H1 (cell line): ENCODE results near the gene HLX. TPM values are rescaled to one million over a fixed set of nuclear protein-coding genes. Genes with fewer than 3 reads are reported as not detected.
A peak's percentile ranks its signal among the peaks of the same experiment; 100 is the strongest.

Experiments
- CTCF ChIA-PET: fragments of 300-600 bp; sonication (Branson Sonifier 250); formaldehyde crosslinking; loops from one replicate; lab custom pipeline; 2021; ENCODE audit not compliant: partially characterized antibody; lab: Charles Lee
- POLR2A ChIA-PET: fragments of 300-600 bp; sonication (Branson Sonifier 250); formaldehyde crosslinking; loops from one replicate; lab custom pipeline; 2021; ENCODE audit warnings: inconsistent platforms; ENCODE audit not compliant: partially characterized antibody; lab: Charles Lee
- DNase-seq, 2 experiments: peaks; one replicate each; pipeline versions ENCODE4 v3.0.0 to v3.0.0-alpha.2; 2010 to 2022; ENCODE audit warnings: low spot score in 2 of 2, low read depth in 1 of 2, mixed read lengths in 1 of 2
- FAIRE-seq: peaks from 2 replicates; lab custom pipeline; 2011; peaks lifted over from hg19 to GRCh38; lab: Jason Lieb, UNC
- H2AFZ ChIP-seq: 2 replicates; pipeline ENCODE4 v1.8.1; 2012; ENCODE audit warnings: low read length, inconsistent platforms
- H2AK5ac ChIP-seq: 2 replicates; pipeline ENCODE4 v1.6.1; 2013; ENCODE audit warnings: low read depth, low read length
- H2BK120ac ChIP-seq: replicated peaks from 2 replicates; pipeline ENCODE3; 2013; ENCODE audit warnings: low read depth, low read length, inconsistent platforms
- H2BK12ac ChIP-seq: 2 replicates; pipeline ENCODE4 v1.6.1; 2013; ENCODE audit warnings: low read depth, low read length
- H2BK15ac ChIP-seq: 2 replicates; pipeline ENCODE4 v1.6.1; 2013; ENCODE audit warnings: low read length
- H2BK20ac ChIP-seq: 2 replicates; pipeline ENCODE4 v1.6.1; 2013; ENCODE audit warnings: low read length
- H2BK5ac ChIP-seq: 2 replicates; pipeline ENCODE4 v1.6.1; 2013; ENCODE audit warnings: low read depth, low read length
- H3K14ac ChIP-seq: 2 replicates; pipeline ENCODE4 v1.6.1; 2013; ENCODE audit warnings: inconsistent platforms; ENCODE audit not compliant: insufficient read length
- H3K18ac ChIP-seq: 2 replicates; pipeline ENCODE4 v1.6.1; 2013; ENCODE audit warnings: low read length; ENCODE audit errors: extremely low read depth
- H3K23ac ChIP-seq: 2 replicates; pipeline ENCODE4 v1.6.1; 2013; ENCODE audit warnings: inconsistent platforms; ENCODE audit not compliant: insufficient read length
- H3K23me2 ChIP-seq: 2 replicates; pipeline ENCODE4 v1.6.1; 2013; ENCODE audit warnings: low read depth, low read length
- H3K27ac ChIP-seq: 2 replicates; pipeline ENCODE4 v1.6.1; 2011; ENCODE audit warnings: low read depth, low read length, inconsistent platforms
- H3K27me3 ChIP-seq, 4 experiments: replicated peaks in 1 of 4; 1 replicate in 1 of 4; 2 replicates in 3 of 4; pipeline versions ENCODE4 v1.6.1 to v1.8.1; 2011 to 2013; ENCODE audit warnings: low read length in 3 of 4, mild to moderate bottlenecking in 3 of 4, inconsistent platforms in 2 of 4, mixed read lengths in 2 of 4, moderate library complexity in 1 of 4; ENCODE audit not compliant: control insufficient read depth in 3 of 4, insufficient read depth in 3 of 4; ENCODE audit errors: extremely low read depth in 1 of 4
- H3K36me3 ChIP-seq, 4 experiments: 2 replicates each; pipeline versions ENCODE4 v1.6.1 to v1.8.1; 2011 to 2013; ENCODE audit warnings: mild to moderate bottlenecking in 4 of 4, low read length in 3 of 4, moderate library complexity in 2 of 4, control low read depth in 1 of 4, inconsistent platforms in 1 of 4; ENCODE audit not compliant: insufficient read depth in 4 of 4, control insufficient read depth in 2 of 4
- H3K4ac ChIP-seq: replicated peaks from 2 replicates; pipeline ENCODE3; 2013; ENCODE audit warnings: low read length, low read depth, mixed read lengths, inconsistent platforms; ENCODE audit not compliant: insufficient read length
- H3K4me1 ChIP-seq, 4 experiments: replicated peaks in 1 of 4; 1 replicate in 1 of 4; 2 replicates in 3 of 4; pipeline versions ENCODE4 v1.6.1 to v1.8.1; 2011 to 2013; ENCODE audit warnings: low read length in 3 of 4, inconsistent platforms in 2 of 4, mixed read lengths in 1 of 4; ENCODE audit not compliant: insufficient read depth in 4 of 4, control insufficient read depth in 3 of 4
- H3K4me2 ChIP-seq, 2 experiments: 2 replicates each; pipeline versions ENCODE4 v1.6.1 to v1.8.1; 2011 to 2013; ENCODE audit warnings: low read depth in 2 of 2, low read length in 2 of 2, control low read depth in 1 of 2, inconsistent platforms in 1 of 2, mild to moderate bottlenecking in 1 of 2; ENCODE audit not compliant: insufficient read depth in 1 of 2
- H3K4me3 ChIP-seq, 4 experiments: fragments of 200-600, 300-600 bp in 1 of 4; sonication (generic), shearing (Covaris generic), sonication (Bioruptor Twin) in 1 of 4; 2 replicates each; pipeline versions ENCODE4 v1.5.1 to v1.8.1; 2011 to 2016; ENCODE audit warnings: low read length in 4 of 4, low read depth in 3 of 4, control low read depth in 2 of 4, inconsistent platforms in 2 of 4, mild to moderate bottlenecking in 2 of 4, mixed read lengths in 1 of 4, moderate library complexity in 1 of 4; ENCODE audit not compliant: insufficient read depth in 2 of 4; ENCODE audit errors: extremely low read depth in 1 of 4
- H3K56ac ChIP-seq: replicated peaks from 2 replicates; pipeline ENCODE3; 2013; ENCODE audit warnings: low read depth, mild to moderate bottlenecking, mixed read lengths, low read length, inconsistent platforms; ENCODE audit not compliant: insufficient read length
- H3K79me1 ChIP-seq: 2 replicates; pipeline ENCODE4 v1.6.1; 2013; ENCODE audit warnings: low read depth, low read length, control low read depth
- H3K79me2 ChIP-seq, 2 experiments: 2 replicates each; pipeline versions ENCODE4 v1.6.1 to v1.8.1; 2012 to 2013; ENCODE audit warnings: low read length in 2 of 2, mild to moderate bottlenecking in 2 of 2, inconsistent platforms in 1 of 2; ENCODE audit not compliant: insufficient read depth in 2 of 2, control insufficient read depth in 1 of 2
- H3K9ac ChIP-seq, 4 experiments: replicated peaks in 1 of 4; 1 replicate in 1 of 4; 2 replicates in 3 of 4; pipeline versions ENCODE4 v1.6.1 to v1.8.1; 2011 to 2013; ENCODE audit warnings: low read depth in 3 of 4, low read length in 3 of 4, control low read depth in 2 of 4, mild to moderate bottlenecking in 2 of 4, moderate library complexity in 2 of 4, inconsistent platforms in 1 of 4; ENCODE audit errors: extremely low read depth in 1 of 4
- H3K9me3 ChIP-seq, 2 experiments: 2 replicates each; pipeline versions ENCODE4 v1.6.1 to v1.8.1; 2012 to 2013; ENCODE audit warnings: mild to moderate bottlenecking in 2 of 2, moderate library complexity in 2 of 2, control low read depth in 1 of 2, inconsistent platforms in 1 of 2, low read depth in 1 of 2, low read length in 1 of 2, mixed read lengths in 1 of 2; ENCODE audit not compliant: insufficient read depth in 2 of 2
- H4K20me1 ChIP-seq, 2 experiments: replicated peaks in 1 of 2; 2 replicates each; pipeline versions ENCODE3 to v1.8.1; 2011 to 2013; ENCODE audit warnings: inconsistent platforms in 2 of 2, low read length in 2 of 2, mild to moderate bottlenecking in 1 of 2; ENCODE audit not compliant: insufficient read depth in 2 of 2, control insufficient read depth in 1 of 2
- H4K5ac ChIP-seq: 2 replicates; pipeline ENCODE4 v1.6.1; 2013; ENCODE audit warnings: low read length, low read depth, mixed read lengths, inconsistent platforms; ENCODE audit not compliant: insufficient read length
- H4K8ac ChIP-seq: 2 replicates; pipeline ENCODE4 v1.8.0; 2013; ENCODE audit warnings: mild to moderate bottlenecking, moderate library complexity, low read length, inconsistent platforms; ENCODE audit not compliant: insufficient read depth; ENCODE audit errors: extremely low read depth
- H4K91ac ChIP-seq: replicated peaks from 2 replicates; pipeline ENCODE3; 2013; ENCODE audit warnings: low read length, mixed read lengths, inconsistent platforms; ENCODE audit not compliant: insufficient read length
- ATF2 ChIP-seq: IDR thresholded peaks from 2 replicates; pipeline ENCODE4 v1.6.1; 2012; ENCODE audit warnings: low read length, inconsistent platforms
- NANOG ChIP-seq: IDR thresholded peaks from 2 replicates; pipeline ENCODE4 v1.6.1; 2011; ENCODE audit warnings: low read length, low read depth, mild to moderate bottlenecking, inconsistent platforms; ENCODE audit not compliant: insufficient read depth, poor library complexity, severe bottlenecking
- WGBS, 2 experiments: shearing (Covaris generic) in 1 of 2; methylation state at CpG; one replicate each; pipeline versions ENCODE4 v1.1.6 to v1.1.7; 2013 to 2015; ENCODE audit warnings: low lambda C conversion rate in 2 of 2, mixed read lengths in 2 of 2, inconsistent platforms in 1 of 2, low coverage in 1 of 2, missing lambda C conversion rate in 1 of 2; ENCODE audit not compliant: insufficient replicate concordance in 2 of 2, insufficient coverage in 1 of 2, insufficient read length in 1 of 2; ENCODE audit errors: extremely low coverage in 1 of 2, missing lambda C conversion rate in 1 of 2; 5-methylcytosine and 5-hydroxymethylcytosine counted together
- polyA plus RNA-seq, 7 experiments: library from polyadenylated mRNA; depleted of rRNA in 3 of 7; stranded (reverse) in 5 of 7; unstranded in 2 of 7; fragments of >200 nt in 5 of 7; fragments of 200-250 nt in 2 of 7; gene quantifications; 1 replicate in 5 of 7; 2 replicates in 1 of 7; 4 replicates in 1 of 7; pipeline versions ENCODE4 v1.2.1 to v1.2.3, GENCODE V29; 2011 to 2013; ENCODE audit warnings: missing spikeins in 2 of 7, mixed read lengths in 2 of 7
- total RNA-seq: library from RNA; stranded (reverse); fragmentation: NEBNext Ultra II Directional; extraction: Animal tissue kit (Norgen Biotek cat#: 25700); gene quantifications from 2 replicates; pipeline ENCODE4 v1.2.1, GENCODE V29; 2021

Gene HLX
- total and polyA plus RNA-seq, 2 of the 8 experiments (the other 6 are each of a cell fraction or from before 2014, with no cell fraction given): 0.11 to 0.30 TPM

- Histone ChIP-seq H3K79me2 (no peaks in the 10 kb centered on the region), H2BK120ac (no peak overlapping the region), H3K79me1 (no peaks in the 10 kb centered on the region), H2AK5ac (no peak overlapping the region), H3K4me2 (peak overlapping the region in 1 of 2 experiments; percentile 21; a peak in 1 of 4 replicates), H3K9ac (no peak overlapping the region), H3K4me1 (peaks cover 0 to 5% (median 1%) of the 10 kb centered on the region in 4 experiments; a peak in 2 of 7 replicates), H3K9me3 (no peaks in the 10 kb centered on the region), H2BK20ac (no peak overlapping the region), H4K5ac (no peak overlapping the region), H3K4ac (no peak overlapping the region), H4K8ac (no peak overlapping the region), H2BK12ac (no peak overlapping the region), H3K23ac (no peak overlapping the region), H3K27me3 (no peaks in the 10 kb centered on the region), H4K20me1 (no peaks in the 10 kb centered on the region), H2BK15ac (no peak overlapping the region), H3K4me3 (no peak overlapping the region), H3K18ac (no peak overlapping the region), H3K56ac (no peak overlapping the region), H3K36me3 (no peaks in the 10 kb centered on the region), H3K14ac (no peak overlapping the region), H2BK5ac (no peak overlapping the region), H3K27ac (no peak overlapping the region), H4K91ac (no peak overlapping the region), H3K23me2 (no peaks in the 10 kb centered on the region), H2AFZ (no peak overlapping the region)
- no peak for TF ChIP-seq ATF2
- peak; percentile 17 for TF ChIP-seq NANOG
- POLR2A ChIA-PET: no interaction called here
- DNase-seq (no peak), FAIRE-seq (peak; percentile 48)
- CTCF ChIA-PET: interaction anchor here (0.7 to 1.3 kb wide), 5 partner anchors 9 to 107 kb away, joined by 3 read pairs; no protein-coding TSS in a partner anchor
- WGBS, 2 experiments: 55% methylated on average over 8 of the region's 8 CpGs; no CpG with 5 or more reads in 1 of the 2 experiments
Measured at GRCh38 chr1:220921971-220922635, 42.9 kb downstream of the HLX start.
